SU-DHL-6 (cell line): ENCODE measurements around the gene GSTM4.
A peak's percentile ranks its signal among the peaks of the same experiment; 100 is the strongest.
"Not testable (repeated sequence)": the region's sequence is repeated elsewhere in the genome, so short reads cannot be mapped to it uniquely, and the experiment has no call there.

Source experiments
- H2AFZ ChIP-seq: fragments of 200-600 bp; sonication (generic); 2 replicates; pipeline ENCODE4 v1.6.1; 2014; ENCODE audit warnings: low read depth, mild to moderate bottlenecking, moderate library complexity, mixed read lengths, antibody characterized with exemption, low read length; ENCODE audit not compliant: severe bottlenecking
- H3F3A ChIP-seq: fragments of 200-600 bp; shearing (Covaris generic); 2 replicates; pipeline ENCODE4 v1.6.0; 2016; ENCODE audit warnings: antibody characterized with exemption, mild to moderate bottlenecking; ENCODE audit not compliant: insufficient read depth
- H3K27ac ChIP-seq: fragments of 200-600 bp; sonication (generic); 2 replicates; pipeline ENCODE4 v1.5.1; 2016; ENCODE audit warnings: low read depth, mild to moderate bottlenecking, low read length, moderate library complexity, mixed read lengths
- H3K27me3 ChIP-seq: fragments of 200-600 bp; sonication (generic), shearing (Covaris generic); 2 replicates; pipeline ENCODE4 v1.6.0; 2014; ENCODE audit warnings: mild to moderate bottlenecking, low read length
- H3K36me3 ChIP-seq: fragments of 200-600 bp; sonication (generic); 2 replicates; pipeline ENCODE4 v1.6.1; 2014; ENCODE audit warnings: mild to moderate bottlenecking, low read length, mixed read lengths
- H3K4me2 ChIP-seq: fragments of 300-600, 200-600 bp; shearing (Covaris generic), sonication (generic); 2 replicates; pipeline ENCODE4 v1.6.0; 2014; ENCODE audit warnings: low read length, low read depth, mild to moderate bottlenecking; ENCODE audit not compliant: poor library complexity, severe bottlenecking
- H3K4me3 ChIP-seq: fragments of 200-600 bp; sonication (generic); 2 replicates; pipeline ENCODE4 v1.5.1; 2014; ENCODE audit warnings: antibody characterized with exemption, low read length, mild to moderate bottlenecking, mixed read lengths; ENCODE audit not compliant: insufficient read depth, poor library complexity, severe bottlenecking
- H3K79me2 ChIP-seq: fragments of 200-600 bp; sonication (generic); 2 replicates; pipeline ENCODE4 v1.6.1; 2014; ENCODE audit warnings: mild to moderate bottlenecking, low read length, moderate library complexity; ENCODE audit not compliant: insufficient read depth
- H3K9ac ChIP-seq: fragments of 200-600 bp; sonication (generic); 2 replicates; pipeline ENCODE4 v1.7.0; 2014; ENCODE audit warnings: mild to moderate bottlenecking, low read length
- H3K9me2 ChIP-seq: fragments of 200-600 bp; sonication (generic); replicated peaks from 2 replicates; pipeline ENCODE4 v1.6.1; 2014; ENCODE audit warnings: low read length; ENCODE audit not compliant: insufficient read depth
- H3K9me3 ChIP-seq: fragments of 200-600 bp; sonication (generic); 2 replicates; pipeline ENCODE4 v1.6.1; 2014; ENCODE audit warnings: low read length, mixed read lengths; ENCODE audit not compliant: insufficient read depth
- H4K20me1 ChIP-seq: fragments of 200-600 bp; sonication (generic); 2 replicates; pipeline ENCODE4 v1.6.1; 2014; ENCODE audit warnings: low read depth, mild to moderate bottlenecking, antibody characterized with exemption, low read length, moderate library complexity, mixed read lengths
- CTCF ChIP-seq: fragments of 200-600 bp; sonication (generic); IDR thresholded peaks from one replicate; pipeline ENCODE4 v1.5.1; 2017; ENCODE audit warnings: antibody characterized with exemption, mild to moderate bottlenecking, low read length, moderate library complexity; ENCODE audit not compliant: insufficient read depth, poor library complexity, severe bottlenecking
- EZH2phosphoT487 ChIP-seq: fragments of 200-600 bp; sonication (generic), shearing (Covaris generic); conservative IDR thresholded peaks from 2 replicates; pipeline ENCODE4 v1.6.1; 2018; ENCODE audit warnings: mild to moderate bottlenecking, antibody characterized with exemption, low read length, moderate library complexity, mixed read lengths

Gene GSTM4

GRCh38 chr1:109687641-109688499 lies 32.0 kb downstream of the GSTM4 start, which contains the start of gene GSTM1:
Gene GSTM1 (plus strand): TSS chr1:109687817. CDS start chr1:109687874, 57 bp downstream.
- H3K9me2 ChIP-seq, result no peaks in the 10 kb centered on the region
- no peaks in the 10 kb centered on the region for H3K79me2 ChIP-seq
- H3K4me3 ChIP-seq, result peak within 1 kb of the TSS; percentile 43
- no peak for TF ChIP-seq EZH2phosphoT487
- TF ChIP-seq CTCF, result no peak
- H2AFZ ChIP-seq, result peak within 1 kb of the TSS; percentile 79
- no peaks in the 10 kb centered on the region for H3K9me3 ChIP-seq
- H3K27me3 ChIP-seq, result no peaks in the 10 kb centered on the region
- no peaks in the 10 kb centered on the region for H3F3A ChIP-seq
- H3K4me2 ChIP-seq, result peak within 1 kb of the TSS; percentile 55
- peak within 1 kb of the TSS; percentile 45 for H3K9ac ChIP-seq
- H3K36me3 ChIP-seq, result no peaks in the 10 kb centered on the region
- no peak within 1 kb of the TSS for H3K27ac ChIP-seq
- no peaks in the 10 kb centered on the region for H4K20me1 ChIP-seq

GRCh38 chr1:109689844-109690405 lies 34.0 kb downstream of the GSTM4 start:
- no peak overlapping the region for H3K9ac ChIP-seq
- H3K36me3 ChIP-seq, result no peaks in the 10 kb centered on the region
- H3K9me2 ChIP-seq, result no peaks in the 10 kb centered on the region
- H3K4me2 ChIP-seq, result no peak overlapping the region
- TF ChIP-seq EZH2phosphoT487 (no peak), CTCF (no peak)
- no peaks in the 10 kb centered on the region for H4K20me1 ChIP-seq
- no peak overlapping the region for H3K4me3 ChIP-seq
- H3K27me3 ChIP-seq, result no peaks in the 10 kb centered on the region
- no peak overlapping the region for H3K27ac ChIP-seq
- no peaks in the 10 kb centered on the region for H3F3A ChIP-seq
- no peaks in the 10 kb centered on the region for H3K79me2 ChIP-seq
- no peaks in the 10 kb centered on the region for H3K9me3 ChIP-seq
- no peak overlapping the region for H2AFZ ChIP-seq

GRCh38 chr1:109691759-109692158 lies 35.9 kb downstream of the GSTM4 start:
- Histone ChIP-seq H3K9me2 (no peaks in the 10 kb centered on the region), H3F3A (no peaks in the 10 kb centered on the region), H3K27me3 (no peaks in the 10 kb centered on the region), H3K79me2 (no peaks in the 10 kb centered on the region), H4K20me1 (no peaks in the 10 kb centered on the region), H3K9me3 (no peaks in the 10 kb centered on the region), H3K4me3 (no peak overlapping the region), H3K4me2 (no peak overlapping the region), H3K9ac (no peak overlapping the region), H3K36me3 (no peaks in the 10 kb centered on the region), H3K27ac (no peak overlapping the region), H2AFZ (no peak overlapping the region)
- TF ChIP-seq CTCF (no peak), EZH2phosphoT487 (no peak)

GRCh38 chr1:109694400-109694799 lies 38.5 kb downstream of the GSTM4 start:
- H3K9me2 ChIP-seq, H3K27ac ChIP-seq, H3K9me3 ChIP-seq, H3K4me2 ChIP-seq, H3F3A ChIP-seq, H3K27me3 ChIP-seq, H3K9ac ChIP-seq, H3K4me3 ChIP-seq, H3K36me3 ChIP-seq, H2AFZ ChIP-seq, H3K79me2 ChIP-seq, H4K20me1 ChIP-seq: not testable (repeated sequence)

- not testable (repeated sequence) for H3K79me2 ChIP-seq, H2AFZ ChIP-seq, H3K9ac ChIP-seq, H3K27me3 ChIP-seq, H3K36me3 ChIP-seq, H3K27ac ChIP-seq, H3K9me2 ChIP-seq, H3F3A ChIP-seq, H3K4me3 ChIP-seq, H3K4me2 ChIP-seq, H3K9me3 ChIP-seq, H4K20me1 ChIP-seq
These were observed 39.2 kb downstream of the GSTM4 start for GRCh38 chr1:109695138-109695537.
